LNCAP (cell line): ENCODE measurements around the gene MTX3.

ENCODE experiments used
- CTCF ChIP-seq: fragments of 450-650 bp; IDR thresholded peaks from 2 replicates; pipeline ENCODE4 v1.5.1; 2017; ENCODE audit warnings: mild to moderate bottlenecking

The MTX3 gene

GRCh38 chr5:79976759-79977515 is 14.1 kb downstream of the MTX3 start:
- TF ChIP-seq CTCF = no peak

GRCh38 chr5:79975422-79975821 is 15.6 kb downstream of the MTX3 start:
- no peak for TF ChIP-seq CTCF

GRCh38 chr5:79974886-79975285 is 16.2 kb downstream of the MTX3 start:
- TF ChIP-seq CTCF = no peak

- no peak for TF ChIP-seq CTCF
Observed at GRCh38 chr5:79973996-79974395, 17.1 kb downstream of the MTX3 start.

GRCh38 chr5:79973511-79973910 is 17.6 kb downstream of the MTX3 start:
- no peak for TF ChIP-seq CTCF

GRCh38 chr5:79971156-79971555 is 19.9 kb downstream of the MTX3 start:
- no peak for TF ChIP-seq CTCF

- no peak for TF ChIP-seq CTCF
Observed at GRCh38 chr5:79966448-79966847, 24.6 kb downstream of the MTX3 start.

GRCh38 chr5:79964136-79964535 is 26.9 kb downstream of the MTX3 start:
- no peak for TF ChIP-seq CTCF
